ENCODE measurements around the gene RPUSD1.
"Not testable (repeated sequence)": the region's sequence is repeated elsewhere in the genome, so short reads cannot be mapped to it uniquely, and the experiment has no call there.

DNA sequence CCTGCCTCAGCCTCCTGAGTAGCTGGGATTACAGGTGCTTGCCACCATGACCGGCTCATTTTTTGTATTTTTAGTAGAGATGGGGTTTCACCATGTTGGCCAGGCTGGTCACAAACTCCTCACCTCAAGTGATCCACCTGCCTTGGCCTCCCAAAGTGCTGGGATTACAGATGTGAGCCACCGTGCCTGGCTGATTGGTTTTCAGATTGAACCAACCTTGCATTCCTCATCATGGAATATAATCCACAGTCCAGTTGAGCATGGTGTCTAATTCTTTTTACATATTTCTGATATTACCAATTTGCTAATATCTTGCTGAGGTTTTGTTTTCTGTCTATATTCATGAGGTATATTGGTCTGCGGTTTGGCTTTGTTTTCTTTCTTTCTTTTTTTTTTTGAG, 48.6 kb upstream of the RPUSD1 start:
- TF ChIP-seq, protein P1, sequence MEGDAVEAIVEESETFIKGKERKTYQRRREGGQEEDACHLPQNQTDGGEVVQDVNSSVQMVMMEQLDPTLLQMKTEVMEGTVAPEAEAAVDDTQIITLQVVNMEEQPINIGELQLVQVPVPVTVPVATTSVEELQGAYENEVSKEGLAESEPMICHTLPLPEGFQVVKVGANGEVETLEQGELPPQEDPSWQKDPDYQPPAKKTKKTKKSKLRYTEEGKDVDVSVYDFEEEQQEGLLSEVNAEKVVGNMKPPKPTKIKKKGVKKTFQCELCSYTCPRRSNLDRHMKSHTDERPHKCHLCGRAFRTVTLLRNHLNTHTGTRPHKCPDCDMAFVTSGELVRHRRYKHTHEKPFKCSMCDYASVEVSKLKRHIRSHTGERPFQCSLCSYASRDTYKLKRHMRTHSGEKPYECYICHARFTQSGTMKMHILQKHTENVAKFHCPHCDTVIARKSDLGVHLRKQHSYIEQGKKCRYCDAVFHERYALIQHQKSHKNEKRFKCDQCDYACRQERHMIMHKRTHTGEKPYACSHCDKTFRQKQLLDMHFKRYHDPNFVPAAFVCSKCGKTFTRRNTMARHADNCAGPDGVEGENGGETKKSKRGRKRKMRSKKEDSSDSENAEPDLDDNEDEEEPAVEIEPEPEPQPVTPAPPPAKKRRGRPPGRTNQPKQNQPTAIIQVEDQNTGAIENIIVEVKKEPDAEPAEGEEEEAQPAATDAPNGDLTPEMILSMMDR (IDR thresholded peaks at IDR 0.05), result not testable (repeated sequence)
- not testable (repeated sequence) for TF ChIP-seq POLR2A (IDR thresholded peaks at IDR 0.05)

Data from gastroesophageal sphincter (tissue), 3 donors.